ENCODE data around the gene MYO7A. TPM values are rescaled to one million over a fixed set of nuclear protein-coding genes. Genes with fewer than 3 reads are reported as not detected.

The MYO7A gene
- total and polyA plus RNA-seq, 9 donors: 3.1 to 18.7 (median 6.5) TPM

- Histone ChIP-seq H3K9me3 (no peaks in the 10 kb centered on the region), H3K27me3 (no peaks in the 10 kb centered on the region), H3K4me1 (ENCODE audit: insufficient read depth) (peaks cover under 1% of the 10 kb centered on the region), H3K36me3 (no peaks in the 10 kb centered on the region), H3K4me3 (no peak overlapping the region), H3K27ac (no peak overlapping the region)
- DNase-seq: no peak
- WGBS, 3 donors: 84 to 89% (median 89%) methylated on average over 19 of the region's 19 CpGs
- TF ChIP-seq EP300 (IDR thresholded peaks at IDR 0.05) (no peak), POLR2A (IDR thresholded peaks at IDR 0.05) (no peak)
- TF ChIP-seq, protein P1, sequence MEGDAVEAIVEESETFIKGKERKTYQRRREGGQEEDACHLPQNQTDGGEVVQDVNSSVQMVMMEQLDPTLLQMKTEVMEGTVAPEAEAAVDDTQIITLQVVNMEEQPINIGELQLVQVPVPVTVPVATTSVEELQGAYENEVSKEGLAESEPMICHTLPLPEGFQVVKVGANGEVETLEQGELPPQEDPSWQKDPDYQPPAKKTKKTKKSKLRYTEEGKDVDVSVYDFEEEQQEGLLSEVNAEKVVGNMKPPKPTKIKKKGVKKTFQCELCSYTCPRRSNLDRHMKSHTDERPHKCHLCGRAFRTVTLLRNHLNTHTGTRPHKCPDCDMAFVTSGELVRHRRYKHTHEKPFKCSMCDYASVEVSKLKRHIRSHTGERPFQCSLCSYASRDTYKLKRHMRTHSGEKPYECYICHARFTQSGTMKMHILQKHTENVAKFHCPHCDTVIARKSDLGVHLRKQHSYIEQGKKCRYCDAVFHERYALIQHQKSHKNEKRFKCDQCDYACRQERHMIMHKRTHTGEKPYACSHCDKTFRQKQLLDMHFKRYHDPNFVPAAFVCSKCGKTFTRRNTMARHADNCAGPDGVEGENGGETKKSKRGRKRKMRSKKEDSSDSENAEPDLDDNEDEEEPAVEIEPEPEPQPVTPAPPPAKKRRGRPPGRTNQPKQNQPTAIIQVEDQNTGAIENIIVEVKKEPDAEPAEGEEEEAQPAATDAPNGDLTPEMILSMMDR (IDR thresholded peaks at IDR 0.05): no peak
- intact Hi-C loops (cut with DNase I): no loop called here
Measured at GRCh38 chr11:77158041-77158695, 30.1 kb downstream of the MYO7A start.

- intact Hi-C loops (cut with DNase I): no loop called here
- 82 to 92% (median 88%) methylated on average over 4 of the region's 4 CpGs for WGBS, 3 donors
- Histone ChIP-seq H3K27me3 (no peaks in the 10 kb centered on the region), H3K4me1 (ENCODE audit: insufficient read depth) (no peaks in the 10 kb centered on the region), H3K9me3 (no peaks in the 10 kb centered on the region), H3K36me3 (no peaks in the 10 kb centered on the region), H3K27ac (no peak overlapping the region), H3K4me3 (no peak overlapping the region)
- no peak for DNase-seq
- TF ChIP-seq, protein P1 (IDR thresholded peaks at IDR 0.05): no peak
- no peak for TF ChIP-seq POLR2A (IDR thresholded peaks at IDR 0.05)
- no peak for TF ChIP-seq EP300 (IDR thresholded peaks at IDR 0.05)
Measured at GRCh38 chr11:77159219-77159936, 31.3 kb downstream of the MYO7A start.

GRCh38 chr11:77159937-77160495, 32.0 kb downstream of the MYO7A start:
- Histone ChIP-seq H3K4me1 (ENCODE audit: insufficient read depth) (no peaks in the 10 kb centered on the region), H3K27ac (no peak overlapping the region), H3K27me3 (no peaks in the 10 kb centered on the region), H3K4me3 (no peak overlapping the region), H3K36me3 (no peaks in the 10 kb centered on the region), H3K9me3 (no peaks in the 10 kb centered on the region)
- intact Hi-C loops (cut with DNase I): no loop called here
- no peak for DNase-seq
- 89 to 93% (median 91%) methylated on average over 20 of the region's 20 CpGs for WGBS, 3 donors
- TF ChIP-seq, protein P1 (IDR thresholded peaks at IDR 0.05): no peak
- TF ChIP-seq POLR2A (IDR thresholded peaks at IDR 0.05) (no peak), EP300 (IDR thresholded peaks at IDR 0.05) (no peak)

DNA sequence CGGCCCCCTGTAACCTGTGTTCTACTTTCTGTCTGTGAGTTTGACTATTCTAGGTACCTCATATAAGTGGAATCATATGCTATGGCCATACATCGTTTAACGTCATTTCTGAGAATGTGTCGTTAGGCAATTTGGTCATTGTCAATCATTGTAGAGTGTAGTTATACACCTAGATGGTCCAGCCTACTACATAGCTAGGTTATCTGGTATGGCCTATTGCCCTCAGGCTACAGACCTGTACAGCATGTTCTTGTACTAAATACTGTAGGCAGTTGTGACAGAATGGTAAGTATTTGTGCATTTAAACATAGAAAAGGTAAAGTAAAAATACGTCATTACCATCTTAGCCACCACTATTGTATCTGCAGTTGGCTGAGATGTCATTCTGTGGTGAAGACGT, 35.2 kb downstream of the MYO7A start:
- Histone ChIP-seq H3K27me3 (no peaks in the 10 kb centered on the region), H3K9me3 (no peaks in the 10 kb centered on the region), H3K4me3 (no peak overlapping the region), H3K27ac (no peak overlapping the region), H3K36me3 (no peaks in the 10 kb centered on the region), H3K4me1 (ENCODE audit: insufficient read depth) (no peaks in the 10 kb centered on the region)
- intact Hi-C loops (cut with DNase I): no loop called here
- TF ChIP-seq, protein P1 (IDR thresholded peaks at IDR 0.05): no peak
- no peak for TF ChIP-seq POLR2A (IDR thresholded peaks at IDR 0.05)
- no peak for TF ChIP-seq EP300 (IDR thresholded peaks at IDR 0.05)
- 89 to 94% (median 92%) methylated on average over 6 of the region's 6 CpGs for WGBS, 3 donors
- no peak for DNase-seq

Data from ovary (tissue), 9 donors.